K562 (cell line): ENCODE measurements around the gene IL17RA.

Experiments used
- PCBP2 ChIP-seq: fragments of 200-400 bp; formaldehyde crosslinking; IDR thresholded peaks from 2 replicates; pipeline ENCODE4 v1.6.1; 2018; ENCODE audit warnings: low read length, low read depth, mild to moderate bottlenecking, moderate library complexity; ENCODE audit not compliant: poor library complexity, severe bottlenecking
- RNF219 ChIP-seq: fragments of 250-450 bp; sonication (Bioruptor Pico); IDR thresholded peaks from 2 replicates; pipeline ENCODE4 v1.5.0; 2022; ENCODE audit warnings: mild to moderate bottlenecking

DNA sequence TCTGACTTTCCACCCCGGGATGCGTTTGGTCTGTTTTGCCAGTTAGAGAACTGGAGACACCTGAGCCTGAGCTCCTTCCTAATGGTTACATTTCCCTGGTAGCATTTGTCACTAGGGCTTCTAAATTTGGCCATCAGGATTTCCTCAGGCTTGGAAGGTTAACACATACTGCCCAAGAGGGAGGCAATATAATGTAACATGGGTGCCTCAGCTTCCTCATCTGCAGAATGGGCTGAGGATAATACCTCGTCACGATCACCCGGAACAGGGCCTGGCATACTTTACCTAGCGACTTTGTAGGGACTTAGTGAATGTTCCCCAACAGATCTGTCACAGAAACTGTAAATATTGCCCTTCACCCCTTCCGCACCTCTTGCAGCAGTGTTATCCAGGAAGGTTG, 11.3 kb downstream of the IL17RA start:
- TF ChIP-seq RNF219 (CRISPR knock-in tag) = no peak
- TF ChIP-seq PCBP2 = no peak
